Transverse colon (tissue), 4 donors: ENCODE data around the gene CAMTA1. TPM values are rescaled to one million over a fixed set of nuclear protein-coding genes. Genes with fewer than 3 reads are reported as not detected.

ENCODE experiments used
- DNase-seq: peaks from one replicate; pipeline ENCODE4 v3.0.0-alpha.2; 2019
- H3K27ac ChIP-seq, 4 donors: fragments of 200-600 bp; sonication (generic); 2 replicates each; pipeline ENCODE4 v1.5.1; 2016 to 2018; ENCODE audit warnings: inconsistent platforms in 4 of 4
- H3K27me3 ChIP-seq: fragments of 200-600 bp; sonication (generic); 2 replicates; pipeline ENCODE4 v1.5.1; 2017; ENCODE audit warnings: inconsistent platforms
- H3K36me3 ChIP-seq, 4 donors: fragments of 200-600 bp; sonication (generic); 2 replicates each; pipeline ENCODE4 v1.5.1; 2017 to 2019; ENCODE audit warnings: inconsistent platforms in 4 of 4
- H3K4me1 ChIP-seq, 4 donors: fragments of 200-600 bp; sonication (generic); 2 replicates each; pipeline ENCODE4 v1.5.1; 2017 to 2020; ENCODE audit warnings: inconsistent platforms in 4 of 4
- H3K4me3 ChIP-seq, 4 donors: fragments of 200-600 bp; sonication (generic); 1 replicate in 1 of 4; 2 replicates in 3 of 4; pipeline versions ENCODE4 v1.5.1 to v1.6.1; 2017 to 2019; ENCODE audit warnings: inconsistent platforms in 4 of 4
- H3K9me3 ChIP-seq, 2 donors: fragments of 200-600 bp; sonication (generic); 2 replicates each; pipeline ENCODE4 v1.5.1; 2017 to 2019; ENCODE audit warnings: inconsistent platforms in 2 of 2
- CTCF ChIP-seq, 5 experiments: fragments of 200-600 bp in 3 of 5; fragments of 450-650 bp in 2 of 5; sonication (generic) in 3 of 5; IDR thresholded peaks; 1 replicate in 2 of 5; 2 replicates in 3 of 5; pipeline ENCODE4 v1.5.1; 2016 to 2017; ENCODE audit warnings: antibody characterized with exemption in 5 of 5, inconsistent platforms in 3 of 5, mild to moderate bottlenecking in 2 of 5, moderate library complexity in 1 of 5
- EP300 ChIP-seq: sonication (generic); formaldehyde crosslinking; IDR thresholded peaks from one replicate; pipeline ENCODE4 v1.6.1; 2017; ENCODE audit warnings: antibody characterized with exemption, low read depth
- POLR2A ChIP-seq: fragments of 450-650 bp; IDR thresholded peaks from one replicate; pipeline ENCODE4 v1.6.1; 2016; ENCODE audit warnings: antibody characterized with exemption, mild to moderate bottlenecking, moderate library complexity
- POLR2AphosphoS5 ChIP-seq, 3 donors: sonication (generic); formaldehyde crosslinking; IDR thresholded peaks; one replicate each; pipeline ENCODE4 v1.6.1; 2016; ENCODE audit warnings: antibody characterized with exemption in 3 of 3
- WGBS, 2 donors: methylation state at CpG; one replicate each; pipeline ENCODE4 v1.1.5; 2018; ENCODE audit warnings: low coverage in 1 of 2; 5-methylcytosine and 5-hydroxymethylcytosine counted together
- in situ Hi-C, 4 donors: fragments of 200-750 bp; cut with MboI; loops; one replicate each; pipeline versions ENCODE4 v1.15.0 to v1.15.1; 2017; ENCODE audit warnings: low sequenced_read_pairs in 3 of 4, low pct_ligation_motif_present in 1 of 4, low pct_unique_long_range_greater_than_20kb in 1 of 4
- intact Hi-C: fragments of 100-400 bp; cut with DNase I; formaldehyde crosslinking; loops from one replicate; pipeline ENCODE4 v1.15.1; 2023; ENCODE audit warnings: low total_unique reads
- total RNA-seq, 4 donors: library from RNA; depleted of rRNA; stranded (reverse); fragments of >200 nt; gene quantifications; one replicate each; pipeline ENCODE4 v1.1.0, GENCODE V29; 2016

CAMTA1 gene
- total RNA-seq, 4 donors from 2014 or later, result 93.8 to 268 (median 130) TPM

- WGBS, 2 donors, result 79 to 90% methylated on average over 3 to 8 of the region's 8 CpGs
- Histone ChIP-seq H3K9me3 (no peaks in the 10 kb centered on the region), H3K36me3 (no peaks in the 10 kb centered on the region), H3K4me1 (no peaks in the 10 kb centered on the region), H3K4me3 (no peak overlapping the region), H3K27ac (no peak overlapping the region), H3K27me3 (peaks cover 10% of the 10 kb centered on the region)
- DNase-seq, result no peak
- in situ Hi-C loops, result no loop called here
- intact Hi-C loops, result no loop called here
- TF ChIP-seq EP300 (no peak), POLR2AphosphoS5 (IDR thresholded peaks at IDR 0.05) (no peak), CTCF (IDR thresholded peaks at IDR 0.05) (no peak), POLR2A (no peak)
Measured at GRCh38 chr1:7623842-7624241, 838.6 kb downstream of the CAMTA1 start.

- intact Hi-C loops, result no loop called here
- 73 to 77% methylated on average over 5 to 7 of the region's 7 CpGs for WGBS, 2 donors
- Histone ChIP-seq H3K4me1 (no peaks in the 10 kb centered on the region), H3K27ac (no peak overlapping the region), H3K36me3 (no peaks in the 10 kb centered on the region), H3K27me3 (peaks cover 10% of the 10 kb centered on the region), H3K4me3 (no peak overlapping the region), H3K9me3 (no peaks in the 10 kb centered on the region)
- DNase-seq, result no peak
- no peak for TF ChIP-seq POLR2A
- no peak for TF ChIP-seq CTCF (IDR thresholded peaks at IDR 0.05)
- in situ Hi-C loops, result loop anchor here (25.0 kb wide), 4 partner anchors 413 to 913 kb away; partner anchors contain the start of gene DNAJC11 (in 1 of the 4)
Measured at GRCh38 chr1:7624791-7625355, 839.6 kb downstream of the CAMTA1 start.

- in situ Hi-C loops, result loop anchor here (25.0 kb wide), 4 partner anchors 413 to 913 kb away; partner anchors contain the start of gene DNAJC11 (in 1 of the 4)
Measured at GRCh38 chr1:7625401-7625800, 840.1 kb downstream of the CAMTA1 start.

GRCh38 chr1:7628273-7628672 lies 843.0 kb downstream of the CAMTA1 start:
- no peak for DNase-seq
- no peak overlapping the region for H3K4me3 ChIP-seq
- H3K36me3 ChIP-seq, result no peaks in the 10 kb centered on the region
- peaks cover 3% of the 10 kb centered on the region for H3K27me3 ChIP-seq
- TF ChIP-seq CTCF (IDR thresholded peaks at IDR 0.05) (no peak), POLR2AphosphoS5 (IDR thresholded peaks at IDR 0.05) (no peak), POLR2A (no peak), EP300 (no peak)
- H3K27ac ChIP-seq, result no peak overlapping the region
- in situ Hi-C loops (loop anchor here (25.0 kb wide), 4 partner anchors 416 to 916 kb away; partner anchors contain the start of gene DNAJC11 (in 1 of the 4)), intact Hi-C loops (no loop called here)
- WGBS, 2 donors, result 69% methylated on average over 4 of the region's 4 CpGs; no CpG with 5 or more reads in 1 of the 2 donors
- H3K9me3 ChIP-seq, result no peaks in the 10 kb centered on the region
- H3K4me1 ChIP-seq, result no peaks in the 10 kb centered on the region

More at GRCh38 chr1:7625401-7625800, 840.1 kb downstream of the CAMTA1 start:
- intact Hi-C loops, result no loop called here
- Histone ChIP-seq H3K27me3 (peaks cover 10% of the 10 kb centered on the region), H3K9me3 (no peaks in the 10 kb centered on the region), H3K27ac (no peak overlapping the region), H3K4me3 (no peak overlapping the region), H3K36me3 (no peaks in the 10 kb centered on the region), H3K4me1 (no peaks in the 10 kb centered on the region)
- DNase-seq, result no peak
- no peak for TF ChIP-seq POLR2AphosphoS5 (IDR thresholded peaks at IDR 0.05)
- TF ChIP-seq EP300, result no peak
- WGBS, 2 donors, result 89% methylated on average over 6 of the region's 12 CpGs; no CpG with 5 or more reads in 1 of the 2 donors

DNA sequence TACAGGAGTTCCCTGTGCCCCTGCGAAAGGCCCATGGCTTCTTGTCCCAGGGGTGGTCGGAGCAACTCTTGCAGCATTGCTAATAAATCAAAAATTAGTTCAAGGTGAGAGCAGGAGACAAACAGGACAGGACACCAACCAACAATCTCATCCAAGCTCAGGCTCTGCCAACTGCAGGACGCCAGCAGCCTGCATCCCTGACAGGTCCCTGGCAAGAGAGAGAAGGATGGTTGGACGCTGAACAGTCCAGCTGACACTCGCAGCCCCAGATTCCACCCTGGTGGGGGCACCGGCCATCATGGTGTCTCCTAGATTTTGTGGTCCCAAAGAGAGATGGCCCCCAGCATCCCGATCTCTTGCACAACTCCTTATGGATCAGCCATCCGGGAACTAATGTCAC lies 843.8 kb downstream of the CAMTA1 start:
- in situ Hi-C loops (loop anchor here (25.0 kb wide), 4 partner anchors 417 to 917 kb away; partner anchors contain the start of gene DNAJC11 (in 1 of the 4)), intact Hi-C loops (no loop called here)
- peaks cover 3% of the 10 kb centered on the region for H3K27me3 ChIP-seq
- no peak for DNase-seq
- TF ChIP-seq POLR2A, result no peak
- TF ChIP-seq POLR2AphosphoS5 (IDR thresholded peaks at IDR 0.05), result no peak
- TF ChIP-seq CTCF (IDR thresholded peaks at IDR 0.05), result no peak
- TF ChIP-seq EP300, result no peak
- no peaks in the 10 kb centered on the region for H3K4me1 ChIP-seq
- WGBS, 2 donors, result 80% methylated on average over 8 of the region's 8 CpGs; no CpG with 5 or more reads in 1 of the 2 donors
- no peak overlapping the region for H3K4me3 ChIP-seq
- H3K27ac ChIP-seq, result no peak overlapping the region
- no peaks in the 10 kb centered on the region for H3K36me3 ChIP-seq
- no peaks in the 10 kb centered on the region for H3K9me3 ChIP-seq
